WTC11 (cell line): ENCODE measurements around the gene ABI2. TPM values are rescaled to one million over a fixed set of nuclear protein-coding genes. Genes with fewer than 3 reads are reported as not detected.

ENCODE experiments used
- AFF4 ChIP-seq: sonication (generic); formaldehyde crosslinking; IDR thresholded peaks from 2 replicates; pipeline ENCODE4 v1.8.1; 2023; ENCODE audit warnings: mild to moderate bottlenecking, missing genetic modification reagents, borderline replicate concordance
- CTCF ChIP-seq: fragments of 200-600 bp; IDR thresholded peaks from 2 replicates; pipeline ENCODE4 v1.8.0; 2022; ENCODE audit warnings: antibody characterized with exemption
- E2F4 ChIP-seq: sonication (generic); formaldehyde crosslinking; IDR thresholded peaks from 2 replicates; pipeline ENCODE4 v1.8.1; 2022; ENCODE audit warnings: low read depth, mild to moderate bottlenecking, moderate library complexity, missing genetic modification reagents, borderline replicate concordance
- E2F5 ChIP-seq: sonication (generic); formaldehyde crosslinking; IDR thresholded peaks from 2 replicates; pipeline ENCODE4 v1.8.1; 2022; ENCODE audit warnings: mild to moderate bottlenecking, moderate library complexity, missing genetic modification reagents
- EMX1 ChIP-seq: fragments of 250-450 bp; sonication (Bioruptor Pico); IDR thresholded peaks from 2 replicates; pipeline ENCODE4 v1.8.0; 2021; ENCODE audit warnings: mild to moderate bottlenecking
- FOXP1 ChIP-seq: sonication (generic); formaldehyde crosslinking; IDR thresholded peaks from 2 replicates; pipeline ENCODE4 v1.8.0; 2022; ENCODE audit warnings: missing genetic modification reagents, mild to moderate bottlenecking, moderate library complexity, borderline replicate concordance
- GABPB1 ChIP-seq: sonication (generic); formaldehyde crosslinking; IDR thresholded peaks from 2 replicates; pipeline ENCODE4 v1.8.1; 2023; ENCODE audit warnings: mild to moderate bottlenecking, missing genetic modification reagents
- GRHL2 ChIP-seq: fragments of 250-450 bp; sonication (Bioruptor Pico); IDR thresholded peaks from 2 replicates; pipeline ENCODE4 v1.8.0; 2022; ENCODE audit warnings: mild to moderate bottlenecking, moderate library complexity; ENCODE audit not compliant: insufficient replicate concordance, severe bottlenecking
- HMGXB4 ChIP-seq: sonication (generic); formaldehyde crosslinking; IDR thresholded peaks from 2 replicates; pipeline ENCODE4 v1.8.1; 2023; ENCODE audit warnings: mild to moderate bottlenecking, moderate library complexity, missing genetic modification reagents
- KAT7 ChIP-seq: sonication (generic); formaldehyde crosslinking; IDR thresholded peaks from 2 replicates; pipeline ENCODE4 v1.8.1; 2023; ENCODE audit warnings: missing genetic modification reagents, mild to moderate bottlenecking, borderline replicate concordance
- MLX ChIP-seq: sonication (generic); formaldehyde crosslinking; IDR thresholded peaks from 2 replicates; pipeline ENCODE4 v1.8.1; 2023; ENCODE audit warnings: mild to moderate bottlenecking, missing genetic modification reagents, moderate library complexity
- NFYB ChIP-seq: sonication (generic); formaldehyde crosslinking; conservative IDR thresholded peaks from 2 replicates; pipeline ENCODE4 v1.8.0; 2022; ENCODE audit warnings: low read depth, missing genetic modification reagents
- NR2C2 ChIP-seq: sonication (generic); formaldehyde crosslinking; IDR thresholded peaks from 2 replicates; pipeline ENCODE4 v1.8.0; 2022; ENCODE audit warnings: mild to moderate bottlenecking, missing genetic modification reagents
- OVOL2 ChIP-seq: fragments of 250-450 bp; sonication (Bioruptor Pico); IDR thresholded peaks from 2 replicates; pipeline ENCODE4 v1.9.0; 2021; ENCODE audit warnings: mild to moderate bottlenecking, borderline replicate concordance
- SMAD3 ChIP-seq: sonication (generic); formaldehyde crosslinking; IDR thresholded peaks from 2 replicates; pipeline ENCODE4 v1.8.0; 2022; ENCODE audit warnings: missing genetic modification reagents, mild to moderate bottlenecking, borderline replicate concordance
- SMAD4 ChIP-seq: sonication (generic); formaldehyde crosslinking; IDR thresholded peaks from 2 replicates; pipeline ENCODE4 v1.8.0; 2022; ENCODE audit warnings: mild to moderate bottlenecking, missing genetic modification reagents
- STAT6 ChIP-seq: sonication (generic); formaldehyde crosslinking; conservative IDR thresholded peaks from 2 replicates; pipeline ENCODE4 v1.8.1; 2023; ENCODE audit warnings: mild to moderate bottlenecking, low read depth, missing genetic modification reagents, moderate library complexity
- ZNF138 ChIP-seq: sonication (generic); formaldehyde crosslinking; conservative IDR thresholded peaks from 2 replicates; pipeline ENCODE4 v1.8.1; 2022; ENCODE audit warnings: mild to moderate bottlenecking, moderate library complexity, missing genetic modification reagents
- ZNF219 ChIP-seq: sonication (generic); formaldehyde crosslinking; IDR thresholded peaks from 2 replicates; pipeline ENCODE4 v1.8.0; 2023; ENCODE audit warnings: missing genetic modification reagents, mild to moderate bottlenecking, borderline replicate concordance
- ZNF317 ChIP-seq: sonication (generic); formaldehyde crosslinking; IDR thresholded peaks from 2 replicates; pipeline ENCODE4 v1.8.1; 2023; ENCODE audit warnings: low read depth, mild to moderate bottlenecking, moderate library complexity, missing genetic modification reagents, borderline replicate concordance
- ZNF425 ChIP-seq: fragments of 250-450 bp; sonication (Bioruptor Pico); conservative IDR thresholded peaks from 2 replicates; pipeline ENCODE4 v1.9.0; 2021; ENCODE audit warnings: mild to moderate bottlenecking
- ZNF671 ChIP-seq: fragments of 250-450 bp; sonication (Bioruptor Pico); IDR thresholded peaks from 2 replicates; pipeline ENCODE4 v1.8.0; 2021; ENCODE audit warnings: mild to moderate bottlenecking
- total RNA-seq: library from RNA; stranded (reverse); gene quantifications from 3 replicates; pipeline ENCODE4 v1.2.3, GENCODE V29; 2021

Gene ABI2
- total RNA-seq, 1 experiment from 2014 or later, result 121 TPM

GRCh38 chr2:203327901-203328759 is at the start of gene ABI2 (continued):
- TF ChIP-seq GRHL2 (CRISPR knock-in tag) (no peak), E2F5 (CRISPR knock-in tag) (peak; percentile 88), SMAD4 (CRISPR knock-in tag) (no peak), GABPB1 (CRISPR knock-in tag) (no peak; the same call in 1 of the 2 replicates), ZNF317 (no peak), EMX1 (no peak), STAT6 (CRISPR knock-in tag) (no peak), ZNF671 (CRISPR knock-in tag) (no peak), NR2C2 (CRISPR knock-in tag) (no peak), AFF4 (CRISPR knock-in tag) (peak; percentile 53; the same call in 1 of the 2 replicates), CTCF (no peak), ZNF138 (CRISPR knock-in tag) (0 out of 2 replicates have a peak, but pooled peaks have one; percentile 66), ZNF219 (no peak), NFYB (no peak), E2F4 (no peak; the same call in 1 of the 2 replicates), KAT7 (CRISPR knock-in tag) (0 out of 2 replicates have a peak, but pooled peaks have one; percentile 28), SMAD3 (CRISPR knock-in tag) (no peak), FOXP1 (CRISPR knock-in tag) (peak; percentile 49; the same call in 1 of the 2 replicates), HMGXB4 (CRISPR knock-in tag) (peak; percentile 13; the same call in 1 of the 2 replicates), OVOL2 (no peak), ZNF425 (CRISPR knock-in tag) (no peak), MLX (CRISPR knock-in tag) (no peak)
